SK-N-SH (cell line): Measurements from ENCODE around the gene PCIF1. TPM values are rescaled to one million over a fixed set of nuclear protein-coding genes. Genes with fewer than 3 reads are reported as not detected.

Experiments
- CTCF ChIA-PET: fragments of 300-600, 350-600 bp; formaldehyde crosslinking; extraction: SDS; loops from one replicate; lab custom pipeline; 2021; lab: Yijun Ruan, JAX
- POLR2A ChIA-PET: fragments of 350-600 bp; sonication (Branson Sonifier 250); formaldehyde crosslinking; extraction: SDS; loops from one replicate; lab custom pipeline; 2020; ENCODE audit warnings: antibody characterized with exemption, inconsistent platforms; lab: Yijun Ruan, JAX
- DNase-seq: peaks from one replicate; pipeline ENCODE4 v3.0.0; 2012
- H2AFZ ChIP-seq: fragments of 200-600 bp; sonication (generic); 2 replicates; pipeline ENCODE4 v1.8.1; 2016; ENCODE audit warnings: antibody characterized with exemption, mild to moderate bottlenecking, low read depth
- H3F3A ChIP-seq: fragments of 200-600 bp; sonication (generic); replicated peaks from 2 replicates; pipeline ENCODE3; 2016; ENCODE audit warnings: antibody characterized with exemption, mild to moderate bottlenecking; ENCODE audit not compliant: insufficient read depth
- H3K27ac ChIP-seq, 2 experiments: fragments of 200-500 bp in 1 of 2; fragments of 200-600 bp in 1 of 2; sonication (Bioruptor generic) in 1 of 2; sonication (generic), shearing (Covaris generic) in 1 of 2; 2 replicates each; pipeline versions ENCODE4 v1.5.1 to v1.6.1; 2014 to 2016; ENCODE audit warnings: low read depth in 2 of 2, inconsistent platforms in 1 of 2, low read length in 1 of 2, mild to moderate bottlenecking in 1 of 2, mixed read lengths in 1 of 2
- H3K27me3 ChIP-seq: fragments of 200-600 bp; sonication (generic), shearing (Covaris generic); 2 replicates; pipeline ENCODE4 v1.6.1; 2016; ENCODE audit warnings: mixed run types; ENCODE audit not compliant: insufficient read depth
- H3K36me3 ChIP-seq, 2 experiments: fragments of 200-500 bp in 1 of 2; fragments of 200-600 bp in 1 of 2; sonication (Bioruptor generic) in 1 of 2; sonication (generic) in 1 of 2; replicated peaks in 1 of 2; 2 replicates each; pipeline versions ENCODE3 to v1.5.1; 2014 to 2016; ENCODE audit warnings: low read length in 1 of 2, mild to moderate bottlenecking in 1 of 2; ENCODE audit not compliant: insufficient read depth in 2 of 2, control insufficient read depth in 1 of 2
- H3K4me1 ChIP-seq, 2 experiments: fragments of 200-500 bp in 1 of 2; fragments of 200-600 bp in 1 of 2; sonication (Bioruptor generic) in 1 of 2; sonication (generic), shearing (Covaris generic) in 1 of 2; 2 replicates each; pipeline versions ENCODE4 v1.5.1 to v1.6.1; 2014 to 2016; ENCODE audit warnings: low read depth in 1 of 2, low read length in 1 of 2, mixed run types in 1 of 2; ENCODE audit not compliant: insufficient read depth in 2 of 2, control insufficient read depth in 1 of 2
- H3K4me2 ChIP-seq: fragments of 200-600 bp; sonication (generic), shearing (Covaris generic); 2 replicates; pipeline ENCODE4 v1.6.1; 2017; ENCODE audit warnings: mixed run types
- H3K4me3 ChIP-seq, 2 experiments: fragments of 200-500 bp in 1 of 2; fragments of 200-600 bp in 1 of 2; sonication (Bioruptor generic) in 1 of 2; sonication (generic), shearing (Covaris generic) in 1 of 2; 2 replicates each; pipeline versions ENCODE4 v1.5.1 to v1.8.1; 2014 to 2016; ENCODE audit warnings: low read depth in 2 of 2, inconsistent platforms in 1 of 2, low read length in 1 of 2, mild to moderate bottlenecking in 1 of 2, mixed read lengths in 1 of 2, moderate library complexity in 1 of 2
- H3K79me2 ChIP-seq: fragments of 200-600 bp; sonication (generic); 2 replicates; pipeline ENCODE4 v1.8.1; 2017; ENCODE audit warnings: mild to moderate bottlenecking; ENCODE audit not compliant: insufficient read depth
- H3K9ac ChIP-seq: fragments of 200-600 bp; sonication (generic); 2 replicates; pipeline ENCODE4 v1.6.1; 2017; ENCODE audit warnings: mixed run types
- H3K9me2 ChIP-seq: fragments of 200-600 bp; sonication (generic); 2 replicates; pipeline ENCODE4 v1.6.1; 2017; ENCODE audit warnings: mixed run types
- H3K9me3 ChIP-seq: fragments of 200-600 bp; sonication (generic); 2 replicates; pipeline ENCODE4 v1.6.1; 2017; ENCODE audit warnings: mixed run types, mild to moderate bottlenecking, moderate library complexity
- H4K20me1 ChIP-seq: fragments of 200-600 bp; sonication (generic); 2 replicates; pipeline ENCODE4 v1.6.1; 2017; ENCODE audit warnings: mild to moderate bottlenecking, mixed run types; ENCODE audit not compliant: insufficient read depth
- CHD2 ChIP-seq: fragments of 150-350 bp; IDR thresholded peaks from 2 replicates; pipeline ENCODE4 v1.6.1; 2018; ENCODE audit warnings: low read length; ENCODE audit not compliant: partially characterized antibody
- MXI1 ChIP-seq: IDR thresholded peaks from 2 replicates; pipeline ENCODE4 v1.6.1; 2012; ENCODE audit warnings: mild to moderate bottlenecking, low read depth, low read length, improper control_type of control experiment
- NFIC ChIP-seq: IDR thresholded peaks from 2 replicates; pipeline ENCODE4 v1.4.0; 2012; ENCODE audit warnings: borderline replicate concordance
- POLR2AphosphoS5 ChIP-seq: IDR thresholded peaks from 2 replicates; pipeline ENCODE4 v1.6.1; 2012; ENCODE audit warnings: low read depth, low read length
- REST ChIP-seq: IDR thresholded peaks from 2 replicates; pipeline ENCODE4 v1.6.1; 2012; ENCODE audit warnings: mild to moderate bottlenecking, low read depth, low read length, moderate library complexity
- RFX5 ChIP-seq: IDR thresholded peaks from 2 replicates; pipeline ENCODE4 v1.6.1; 2012; ENCODE audit warnings: mild to moderate bottlenecking, improper control_type of control experiment, low read length
- SIN3A ChIP-seq: IDR thresholded peaks from 2 replicates; pipeline ENCODE4 v1.6.1; 2012; ENCODE audit warnings: low read depth, mild to moderate bottlenecking, low read length, moderate library complexity, borderline replicate concordance
- TAF1 ChIP-seq: IDR thresholded peaks from 2 replicates; pipeline ENCODE4 v1.6.1; 2012; ENCODE audit warnings: low read depth, mild to moderate bottlenecking, low read length, moderate library complexity, borderline replicate concordance
- TEAD4 ChIP-seq: IDR thresholded peaks from 2 replicates; pipeline ENCODE4 v1.4.0; 2012; ENCODE audit warnings: mild to moderate bottlenecking, borderline replicate concordance; ENCODE audit not compliant: insufficient read depth
- WGBS: methylation state at CpG from one replicate; pipeline ENCODE4 v1.1.6; 2017; ENCODE audit warnings: low lambda C conversion rate; 5-methylcytosine and 5-hydroxymethylcytosine counted together
- polyA plus RNA-seq, 3 experiments: library from polyadenylated mRNA; depleted of rRNA; stranded (reverse); fragments of >200 nt; gene quantifications; 2 replicates each; pipeline ENCODE4 v1.2.3, GENCODE V29; 2012
- TF ChIP-seq, protein P1 (sequence below): IDR thresholded peaks from 2 replicates; pipeline ENCODE4; 2012
- TF ChIP-seq, protein P2 (sequence below): IDR thresholded peaks from 2 replicates; pipeline ENCODE4 v1.4.0; 2012; ENCODE audit warnings: low read depth, borderline replicate concordance
- TF ChIP-seq, protein P3 (sequence below): fragments of 150-350 bp; IDR thresholded peaks from 2 replicates; pipeline ENCODE4 v1.6.1; 2017; ENCODE audit warnings: antibody characterized with exemption, low read length, low read depth, borderline replicate concordance
- TF ChIP-seq, protein P4 (sequence below): IDR thresholded peaks from 2 replicates; pipeline ENCODE4 v1.4.0; 2012; ENCODE audit warnings: low read depth, borderline replicate concordance

The PCIF1 gene
- polyA plus RNA-seq, 1 of the 3 experiments (the other 2 are of a cell fraction) = 23.1 TPM

DNA sequence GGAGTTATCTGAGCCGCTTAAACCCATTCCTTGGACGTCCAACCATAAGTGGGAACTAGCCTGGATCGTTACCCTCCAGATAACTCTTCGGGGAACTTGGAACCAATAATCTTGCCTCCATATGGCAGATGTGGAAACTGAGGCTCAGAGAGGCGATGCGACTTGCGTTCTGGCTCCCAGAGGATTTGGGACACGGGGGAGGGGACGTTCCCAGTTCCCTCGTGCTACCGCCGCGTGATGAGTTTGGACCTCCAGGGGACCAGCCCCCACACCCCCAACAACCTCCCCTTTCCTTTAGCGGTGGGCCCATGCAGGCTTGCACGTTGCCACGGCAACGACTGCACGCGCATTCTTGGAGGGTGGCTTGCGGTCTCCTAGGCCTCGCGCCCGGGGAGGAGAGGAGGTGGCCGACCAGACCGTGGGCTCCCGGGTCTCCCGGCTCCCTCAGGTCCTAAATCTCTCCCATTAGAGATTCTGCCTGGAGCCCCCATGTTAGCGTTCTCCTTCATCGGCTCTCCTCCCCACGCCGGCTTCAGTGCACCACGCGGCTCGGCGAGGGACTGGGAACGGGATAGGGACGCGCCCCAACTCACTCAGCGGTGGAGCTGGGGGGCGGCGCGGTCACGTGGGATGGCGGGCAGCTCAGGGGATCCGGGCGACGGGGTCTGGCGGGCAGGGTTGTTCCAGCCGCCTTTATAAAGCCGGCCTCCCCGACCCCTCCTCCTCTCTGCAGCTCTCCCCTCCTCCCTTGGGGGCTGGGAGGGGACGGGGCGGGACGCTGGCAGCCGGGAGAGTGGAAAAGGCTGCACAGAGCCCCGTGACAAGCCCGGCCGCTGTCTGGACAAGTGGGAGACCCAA lies 22.8 kb upstream of the PCIF1 start, which contains the start of gene PLTP:
Gene PLTP (minus strand): TSS at position 670 of the 858 bp plus-strand sequence. CDS start 703 bp downstream, outside the sequence.
- no peaks in the 10 kb centered on the region for H3K9me3 ChIP-seq
- no peaks in the 10 kb centered on the region for H3K9me2 ChIP-seq
- peak within 1 kb of the TSS; percentile 60 to 72 for H3K4me3 ChIP-seq
- 9% methylated on average over 24 of the region's 58 CpGs for WGBS
- peaks cover 10% of the 10 kb centered on the region for H3K79me2 ChIP-seq
- ChIA-PET POLR2A (interaction anchor here (0.5 to 3.2 kb wide), 7 partner anchors 8 to 30 kb away, joined by 3 to 46 read pairs (median 5); partner anchors contain the start of genes CTSA, NEURL2 and PCIF1), CTCF (interaction anchor here (1.1 kb wide), 1 partner anchor 21 kb away, joined by 4 read pairs; no protein-coding TSS in a partner anchor)
- TF ChIP-seq MXI1 (peak; percentile 86), POLR2AphosphoS5 (peak; percentile 89), TEAD4 (no peak), TAF1 (no peak), NFIC (no peak), REST (no peak), CHD2 (peak; percentile 30), SIN3A (peak; percentile 31; the same call in 1 of the 2 replicates), RFX5 (no peak)
- TF ChIP-seq, protein P1, sequence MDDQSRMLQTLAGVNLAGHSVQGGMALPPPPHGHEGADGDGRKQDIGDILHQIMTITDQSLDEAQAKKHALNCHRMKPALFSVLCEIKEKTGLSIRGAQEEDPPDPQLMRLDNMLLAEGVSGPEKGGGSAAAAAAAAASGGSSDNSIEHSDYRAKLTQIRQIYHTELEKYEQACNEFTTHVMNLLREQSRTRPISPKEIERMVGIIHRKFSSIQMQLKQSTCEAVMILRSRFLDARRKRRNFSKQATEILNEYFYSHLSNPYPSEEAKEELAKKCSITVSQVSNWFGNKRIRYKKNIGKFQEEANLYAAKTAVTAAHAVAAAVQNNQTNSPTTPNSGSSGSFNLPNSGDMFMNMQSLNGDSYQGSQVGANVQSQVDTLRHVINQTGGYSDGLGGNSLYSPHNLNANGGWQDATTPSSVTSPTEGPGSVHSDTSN = 0 out of 2 replicates have a peak, but pooled peaks have one; percentile 3
- TF ChIP-seq, protein P2, sequence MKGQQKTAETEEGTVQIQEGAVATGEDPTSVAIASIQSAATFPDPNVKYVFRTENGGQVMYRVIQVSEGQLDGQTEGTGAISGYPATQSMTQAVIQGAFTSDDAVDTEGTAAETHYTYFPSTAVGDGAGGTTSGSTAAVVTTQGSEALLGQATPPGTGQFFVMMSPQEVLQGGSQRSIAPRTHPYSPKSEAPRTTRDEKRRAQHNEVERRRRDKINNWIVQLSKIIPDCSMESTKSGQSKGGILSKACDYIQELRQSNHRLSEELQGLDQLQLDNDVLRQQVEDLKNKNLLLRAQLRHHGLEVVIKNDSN = peak; percentile 87
- TF ChIP-seq, protein P3, sequence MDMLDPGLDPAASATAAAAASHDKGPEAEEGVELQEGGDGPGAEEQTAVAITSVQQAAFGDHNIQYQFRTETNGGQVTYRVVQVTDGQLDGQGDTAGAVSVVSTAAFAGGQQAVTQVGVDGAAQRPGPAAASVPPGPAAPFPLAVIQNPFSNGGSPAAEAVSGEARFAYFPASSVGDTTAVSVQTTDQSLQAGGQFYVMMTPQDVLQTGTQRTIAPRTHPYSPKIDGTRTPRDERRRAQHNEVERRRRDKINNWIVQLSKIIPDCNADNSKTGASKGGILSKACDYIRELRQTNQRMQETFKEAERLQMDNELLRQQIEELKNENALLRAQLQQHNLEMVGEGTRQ = no peak; the same call in 1 of the 2 replicates
- TF ChIP-seq, protein P4, sequence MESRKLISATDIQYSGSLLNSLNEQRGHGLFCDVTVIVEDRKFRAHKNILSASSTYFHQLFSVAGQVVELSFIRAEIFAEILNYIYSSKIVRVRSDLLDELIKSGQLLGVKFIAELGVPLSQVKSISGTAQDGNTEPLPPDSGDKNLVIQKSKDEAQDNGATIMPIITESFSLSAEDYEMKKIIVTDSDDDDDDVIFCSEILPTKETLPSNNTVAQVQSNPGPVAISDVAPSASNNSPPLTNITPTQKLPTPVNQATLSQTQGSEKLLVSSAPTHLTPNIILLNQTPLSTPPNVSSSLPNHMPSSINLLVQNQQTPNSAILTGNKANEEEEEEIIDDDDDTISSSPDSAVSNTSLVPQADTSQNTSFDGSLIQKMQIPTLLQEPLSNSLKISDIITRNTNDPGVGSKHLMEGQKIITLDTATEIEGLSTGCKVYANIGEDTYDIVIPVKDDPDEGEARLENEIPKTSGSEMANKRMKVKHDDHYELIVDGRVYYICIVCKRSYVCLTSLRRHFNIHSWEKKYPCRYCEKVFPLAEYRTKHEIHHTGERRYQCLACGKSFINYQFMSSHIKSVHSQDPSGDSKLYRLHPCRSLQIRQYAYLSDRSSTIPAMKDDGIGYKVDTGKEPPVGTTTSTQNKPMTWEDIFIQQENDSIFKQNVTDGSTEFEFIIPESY = peak; percentile 10; the same call in 1 of the 2 replicates
- H3K27ac ChIP-seq = peak within 1 kb of the TSS; percentile 81 to 91
- peak within 1 kb of the TSS; percentile 84 for H3K9ac ChIP-seq
- peaks cover 7 to 8% of the 10 kb centered on the region in 2 experiments; a peak in 1 of 4 replicates for H3K4me1 ChIP-seq
- H3K36me3 ChIP-seq = peaks cover 6 to 14% of the 10 kb centered on the region in 2 experiments
- DNase-seq = peak; percentile 89
- peak within 1 kb of the TSS; percentile 95 for H2AFZ ChIP-seq
- no peaks in the 10 kb centered on the region for H3K27me3 ChIP-seq
- peak within 1 kb of the TSS; percentile 99 for H3K4me2 ChIP-seq
- H4K20me1 ChIP-seq = no peaks in the 10 kb centered on the region; the same call in 1 of the 2 replicates
- H3F3A ChIP-seq = peaks cover 6% of the 10 kb centered on the region
